Kidney (tissue), 14 donors: ENCODE results near the gene CCDC197. TPM values are rescaled to one million over a fixed set of nuclear protein-coding genes. Genes with fewer than 3 reads are reported as not detected.

Experiments
- DNase-seq, 5 donors: peaks; one replicate each; pipeline ENCODE4 v3.0.0-alpha.2; 2013 to 2020
- FAIRE-seq: peaks from 2 replicates; lab custom pipeline; 2012; peaks lifted over from hg19 to GRCh38; lab: Jason Lieb, UNC
- H3K27ac ChIP-seq, 2 donors: one replicate each; pipeline ENCODE4 v1.7.0; 2013; ENCODE audit warnings: low read depth in 2 of 2, low read length in 2 of 2, inconsistent platforms in 1 of 2
- H3K27me3 ChIP-seq: one replicate; pipeline ENCODE4 v1.7.1; 2013; ENCODE audit warnings: low read length, inconsistent platforms; ENCODE audit not compliant: control insufficient read depth, insufficient read depth
- H3K36me3 ChIP-seq, 3 donors: one replicate each; pipeline versions ENCODE4 v1.7.0 to v1.7.1; 2013; ENCODE audit warnings: low read length in 3 of 3, control low read depth in 1 of 3, inconsistent platforms in 1 of 3; ENCODE audit not compliant: insufficient read depth in 3 of 3, control insufficient read depth in 2 of 3
- H3K4me1 ChIP-seq, 3 donors: one replicate each; pipeline versions ENCODE4 v1.7.0 to v1.7.1; 2013; ENCODE audit warnings: low read length in 3 of 3, inconsistent platforms in 1 of 3, low read depth in 1 of 3; ENCODE audit not compliant: control insufficient read depth in 2 of 3, insufficient read depth in 2 of 3
- H3K4me3 ChIP-seq, 3 donors: one replicate each; pipeline versions ENCODE4 v1.7.0 to v1.8.1; 2013; ENCODE audit warnings: low read length in 3 of 3, control low read depth in 1 of 3, inconsistent platforms in 1 of 3
- H3K9ac ChIP-seq, 3 donors: one replicate each; pipeline versions ENCODE4 v1.7.0 to v1.7.1; 2013; ENCODE audit warnings: low read length in 3 of 3, control low read depth in 1 of 3, inconsistent platforms in 1 of 3
- H3K9me3 ChIP-seq, 3 donors: one replicate each; pipeline versions ENCODE4 v1.7.0 to v1.7.1; 2013; ENCODE audit warnings: low read length in 3 of 3, control low read depth in 1 of 3, inconsistent platforms in 1 of 3; ENCODE audit not compliant: control insufficient read depth in 2 of 3, insufficient read depth in 1 of 3
- CTCF ChIP-seq: IDR thresholded peaks from 3 replicates; pipeline ENCODE4 v1.5.1; 2012; ENCODE audit warnings: mild to moderate bottlenecking, moderate library complexity, borderline replicate concordance; ENCODE audit not compliant: insufficient read depth; ENCODE audit errors: extremely low read depth
- intact Hi-C: fragments of 100-400 bp; cut with DNase I; formaldehyde crosslinking; loops from one replicate; pipeline ENCODE4 v1.11.1; 2022
- polyA plus RNA-seq: library from polyadenylated mRNA; stranded (reverse); fragments of 350-450 nt; fragmentation: Illumina TruSeq; extraction: RNeasy Lipid Tissue Mini Kit (QIAGEN cat#74804); gene quantifications from one replicate; pipeline ENCODE4 v1.2.3, GENCODE V29; 2014; ENCODE audit warnings: low read depth, low replicate concordance; ENCODE audit not compliant: insufficient read depth
- total RNA-seq: library from RNA; stranded (reverse); fragmentation: NEBNext Ultra II Directional; extraction: Animal tissue kit (Norgen Biotek cat#: 25700); gene quantifications from one replicate; pipeline ENCODE4 v1.2.1, GENCODE V29; 2021
- donor health status: control.
- donor health status: control.
- donor health status: control.
- donor health status: control.
- donor health status: control.
- donor health status: DM: yes; HTN: yes; CAD: no.
- donor health status: Normal renal cell carcinoma (clear cell type).

Gene CCDC197
- total and polyA plus RNA-seq, 2 donors from 2014 or later, result not detected

GRCh38 chr14:94041551-94042346, 44.6 kb downstream of the CCDC197 start:
- Histone ChIP-seq H3K9me3 (no peaks in the 10 kb centered on the region), H3K4me3 (no peak overlapping the region), H3K27me3 (no peaks in the 10 kb centered on the region), H3K4me1 (no peaks in the 10 kb centered on the region), H3K36me3 (peaks cover 0 to 13% (median 2%) of the 10 kb centered on the region in 3 donors), H3K27ac (no peak overlapping the region), H3K9ac (no peak overlapping the region)
- intact Hi-C loops, result no loop called here
- DNase-seq (peak in 1 of 5 donors; percentile 79), FAIRE-seq (no peak)
- TF ChIP-seq CTCF, result no peak

- peaks cover 0 to 13% (median 8%) of the 10 kb centered on the region in 3 donors for H3K36me3 ChIP-seq
- H3K27ac ChIP-seq, result no peak overlapping the region
- DNase-seq (no peak), FAIRE-seq (no peak)
- TF ChIP-seq CTCF, result no peak
- H3K4me3 ChIP-seq, result no peak overlapping the region
- intact Hi-C loops, result no loop called here
- H3K27me3 ChIP-seq, result no peaks in the 10 kb centered on the region
- H3K9me3 ChIP-seq, result no peaks in the 10 kb centered on the region
- no peaks in the 10 kb centered on the region for H3K4me1 ChIP-seq
- no peak overlapping the region for H3K9ac ChIP-seq
Observed at GRCh38 chr14:94042433-94043091, 45.5 kb downstream of the CCDC197 start.

GRCh38 chr14:94043111-94043755, 46.1 kb downstream of the CCDC197 start:
- FAIRE-seq (no peak), DNase-seq (no peak)
- intact Hi-C loops, result no loop called here
- H3K4me1 ChIP-seq, result no peaks in the 10 kb centered on the region
- TF ChIP-seq CTCF, result no peak
- H3K9ac ChIP-seq, result no peak overlapping the region
- peaks cover 0 to 19% (median 14%) of the 10 kb centered on the region in 3 donors for H3K36me3 ChIP-seq
- H3K9me3 ChIP-seq, result no peaks in the 10 kb centered on the region
- no peak overlapping the region for H3K27ac ChIP-seq
- no peak overlapping the region for H3K4me3 ChIP-seq
- H3K27me3 ChIP-seq, result no peaks in the 10 kb centered on the region
